ENCODE measurements around the gene LGALS3BP. TPM values are rescaled to one million over a fixed set of nuclear protein-coding genes. Genes with fewer than 3 reads are reported as not detected.

The LGALS3BP gene
- total and polyA plus RNA-seq, 2 of the 13 experiments (the other 11 are each of a cell fraction or from before 2014, with no cell fraction given), result 137 to 332 TPM

DNA sequence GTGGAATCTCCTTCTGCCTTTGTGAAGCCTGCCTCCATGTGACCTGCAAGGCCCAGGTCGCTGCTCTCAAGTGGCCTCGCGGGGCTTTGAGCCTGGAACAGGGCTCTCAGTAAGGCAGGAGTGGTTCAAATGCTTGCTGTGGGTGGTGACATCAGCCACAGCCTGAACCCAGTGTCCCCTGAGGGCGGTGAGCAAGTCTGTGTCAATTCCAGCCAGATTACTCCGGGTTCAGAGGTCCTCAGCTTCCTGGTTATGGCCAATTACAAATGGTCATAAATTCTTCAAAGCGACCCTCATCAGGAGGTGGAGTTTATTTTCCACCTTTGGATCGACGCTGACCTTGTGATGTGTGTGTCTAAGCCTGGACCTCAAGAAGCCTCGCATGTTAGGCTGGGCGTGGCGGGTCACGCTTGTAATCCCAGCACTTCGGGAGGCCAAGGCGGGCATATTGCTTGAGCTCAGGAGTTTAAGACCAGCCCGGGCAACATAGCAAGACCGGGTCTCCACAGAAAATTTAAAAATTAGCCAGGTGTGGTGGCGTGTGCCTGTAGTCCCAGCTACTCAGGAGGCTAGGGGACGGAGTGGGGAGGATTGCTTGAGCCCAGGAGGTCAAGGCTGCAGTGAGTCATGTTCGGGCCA lies 17.3 kb downstream of the LGALS3BP start (continued):
- TF ChIP-seq, protein P1, sequence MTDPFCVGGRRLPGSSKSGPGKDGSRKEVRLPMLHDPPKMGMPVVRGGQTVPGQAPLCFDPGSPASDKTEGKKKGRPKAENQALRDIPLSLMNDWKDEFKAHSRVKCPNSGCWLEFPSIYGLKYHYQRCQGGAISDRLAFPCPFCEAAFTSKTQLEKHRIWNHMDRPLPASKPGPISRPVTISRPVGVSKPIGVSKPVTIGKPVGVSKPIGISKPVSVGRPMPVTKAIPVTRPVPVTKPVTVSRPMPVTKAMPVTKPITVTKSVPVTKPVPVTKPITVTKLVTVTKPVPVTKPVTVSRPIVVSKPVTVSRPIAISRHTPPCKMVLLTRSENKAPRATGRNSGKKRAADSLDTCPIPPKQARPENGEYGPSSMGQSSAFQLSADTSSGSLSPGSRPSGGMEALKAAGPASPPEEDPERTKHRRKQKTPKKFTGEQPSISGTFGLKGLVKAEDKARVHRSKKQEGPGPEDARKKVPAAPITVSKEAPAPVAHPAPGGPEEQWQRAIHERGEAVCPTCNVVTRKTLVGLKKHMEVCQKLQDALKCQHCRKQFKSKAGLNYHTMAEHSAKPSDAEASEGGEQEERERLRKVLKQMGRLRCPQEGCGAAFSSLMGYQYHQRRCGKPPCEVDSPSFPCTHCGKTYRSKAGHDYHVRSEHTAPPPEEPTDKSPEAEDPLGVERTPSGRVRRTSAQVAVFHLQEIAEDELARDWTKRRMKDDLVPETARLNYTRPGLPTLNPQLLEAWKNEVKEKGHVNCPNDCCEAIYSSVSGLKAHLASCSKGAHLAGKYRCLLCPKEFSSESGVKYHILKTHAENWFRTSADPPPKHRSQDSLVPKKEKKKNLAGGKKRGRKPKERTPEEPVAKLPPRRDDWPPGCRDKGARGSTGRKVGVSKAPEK (CRISPR knock-in tag; IDR thresholded peaks at IDR 0.05; ENCODE audit: borderline replicate concordance), result peak; percentile 86; the same call in 1 of the 2 replicates
- peak; percentile 14; the same call in 1 of the 2 replicates for TF ChIP-seq ZNF891 (CRISPR knock-in tag; IDR thresholded peaks at IDR 0.05)
- peak; percentile 81 for TF ChIP-seq DPF2 (CRISPR knock-in tag; IDR thresholded peaks at IDR 0.05; ENCODE audit: borderline replicate concordance, low read depth)
- TF ChIP-seq POGZ (CRISPR knock-in tag; IDR thresholded peaks at IDR 0.05), result peak; percentile 52; the same call in 1 of the 2 replicates
- no peak for TF ChIP-seq ZNF446 (CRISPR knock-in tag; IDR thresholded peaks at IDR 0.05)
- peak; percentile 96 for TF ChIP-seq RXRA (CRISPR knock-in tag; IDR thresholded peaks at IDR 0.05)
- peak; percentile 77; the same call in 1 of the 2 replicates for TF ChIP-seq HMG20A (CRISPR knock-in tag; IDR thresholded peaks at IDR 0.05; ENCODE audit: borderline replicate concordance)
- TF ChIP-seq ZNF781 (CRISPR knock-in tag; IDR thresholded peaks at IDR 0.05; ENCODE audit: borderline replicate concordance, not compliant biosample characterization), result no peak
- TF ChIP-seq KDM2A (CRISPR knock-in tag; IDR thresholded peaks at IDR 0.05; ENCODE audit: borderline replicate concordance, low read depth), result no peak; the same call in none of the 2 replicates
- no peak for TF ChIP-seq ZNF251 (CRISPR knock-in tag; IDR thresholded peaks at IDR 0.05)
- peak; percentile 10; the same call in 1 of the 2 replicates for TF ChIP-seq RAD21 (CRISPR knock-in tag; IDR thresholded peaks at IDR 0.05)
- TF ChIP-seq, protein P2, sequence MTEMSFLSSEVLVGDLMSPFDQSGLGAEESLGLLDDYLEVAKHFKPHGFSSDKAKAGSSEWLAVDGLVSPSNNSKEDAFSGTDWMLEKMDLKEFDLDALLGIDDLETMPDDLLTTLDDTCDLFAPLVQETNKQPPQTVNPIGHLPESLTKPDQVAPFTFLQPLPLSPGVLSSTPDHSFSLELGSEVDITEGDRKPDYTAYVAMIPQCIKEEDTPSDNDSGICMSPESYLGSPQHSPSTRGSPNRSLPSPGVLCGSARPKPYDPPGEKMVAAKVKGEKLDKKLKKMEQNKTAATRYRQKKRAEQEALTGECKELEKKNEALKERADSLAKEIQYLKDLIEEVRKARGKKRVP (CRISPR knock-in tag; IDR thresholded peaks at IDR 0.05), result peak in 1 of 2 experiments; percentile 77; a peak in 2 of 4 replicates
- TF ChIP-seq ZNF296 (CRISPR knock-in tag; conservative IDR thresholded peaks at IDR 0.05), result no peak; the same call in 1 of the 2 replicates
- TF ChIP-seq, protein P3, sequence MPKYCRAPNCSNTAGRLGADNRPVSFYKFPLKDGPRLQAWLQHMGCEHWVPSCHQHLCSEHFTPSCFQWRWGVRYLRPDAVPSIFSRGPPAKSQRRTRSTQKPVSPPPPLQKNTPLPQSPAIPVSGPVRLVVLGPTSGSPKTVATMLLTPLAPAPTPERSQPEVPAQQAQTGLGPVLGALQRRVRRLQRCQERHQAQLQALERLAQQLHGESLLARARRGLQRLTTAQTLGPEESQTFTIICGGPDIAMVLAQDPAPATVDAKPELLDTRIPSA (CRISPR knock-in tag; IDR thresholded peaks at IDR 0.05; ENCODE audit: borderline replicate concordance), result no peak
- peak; percentile 70 for TF ChIP-seq ATF7 (IDR thresholded peaks at IDR 0.05)
- peak; percentile 92 for TF ChIP-seq ATF7 (CRISPR knock-in tag; IDR thresholded peaks at IDR 0.05)
- TF ChIP-seq, protein P4, sequence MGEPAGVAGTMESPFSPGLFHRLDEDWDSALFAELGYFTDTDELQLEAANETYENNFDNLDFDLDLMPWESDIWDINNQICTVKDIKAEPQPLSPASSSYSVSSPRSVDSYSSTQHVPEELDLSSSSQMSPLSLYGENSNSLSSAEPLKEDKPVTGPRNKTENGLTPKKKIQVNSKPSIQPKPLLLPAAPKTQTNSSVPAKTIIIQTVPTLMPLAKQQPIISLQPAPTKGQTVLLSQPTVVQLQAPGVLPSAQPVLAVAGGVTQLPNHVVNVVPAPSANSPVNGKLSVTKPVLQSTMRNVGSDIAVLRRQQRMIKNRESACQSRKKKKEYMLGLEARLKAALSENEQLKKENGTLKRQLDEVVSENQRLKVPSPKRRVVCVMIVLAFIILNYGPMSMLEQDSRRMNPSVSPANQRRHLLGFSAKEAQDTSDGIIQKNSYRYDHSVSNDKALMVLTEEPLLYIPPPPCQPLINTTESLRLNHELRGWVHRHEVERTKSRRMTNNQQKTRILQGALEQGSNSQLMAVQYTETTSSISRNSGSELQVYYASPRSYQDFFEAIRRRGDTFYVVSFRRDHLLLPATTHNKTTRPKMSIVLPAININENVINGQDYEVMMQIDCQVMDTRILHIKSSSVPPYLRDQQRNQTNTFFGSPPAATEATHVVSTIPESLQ (CRISPR knock-in tag; conservative IDR thresholded peaks at IDR 0.05), result no peak
- TF ChIP-seq MAFF (IDR thresholded peaks at IDR 0.05; ENCODE audit: low read depth, low read length), result peak; percentile 20; the same call in 1 of the 2 replicates
- TF ChIP-seq TBX2 (CRISPR knock-in tag; IDR thresholded peaks at IDR 0.05; ENCODE audit: borderline replicate concordance), result peak; percentile 85
- TF ChIP-seq, protein P5, sequence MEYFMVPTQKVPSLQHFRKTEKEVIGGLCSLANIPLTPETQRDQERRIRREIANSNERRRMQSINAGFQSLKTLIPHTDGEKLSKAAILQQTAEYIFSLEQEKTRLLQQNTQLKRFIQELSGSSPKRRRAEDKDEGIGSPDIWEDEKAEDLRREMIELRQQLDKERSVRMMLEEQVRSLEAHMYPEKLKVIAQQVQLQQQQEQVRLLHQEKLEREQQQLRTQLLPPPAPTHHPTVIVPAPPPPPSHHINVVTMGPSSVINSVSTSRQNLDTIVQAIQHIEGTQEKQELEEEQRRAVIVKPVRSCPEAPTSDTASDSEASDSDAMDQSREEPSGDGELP (IDR thresholded peaks at IDR 0.05; ENCODE audit: borderline replicate concordance, low read depth), result peak; percentile 58
- TF ChIP-seq ZNF567 (CRISPR knock-in tag; IDR thresholded peaks at IDR 0.05; ENCODE audit: borderline replicate concordance), result peak; percentile 82; the same call in 1 of the 2 replicates
- no peak for TF ChIP-seq YEATS2 (CRISPR knock-in tag; IDR thresholded peaks at IDR 0.05; ENCODE audit: borderline replicate concordance)
- no peak for TF ChIP-seq ZNF263 (CRISPR knock-in tag; IDR thresholded peaks at IDR 0.05)

Data from HepG2 (cell line).